Gastroesophageal sphincter (tissue), 3 donors: ENCODE results near the gene NCF4.

Experiments
- POLR2A ChIP-seq, 2 donors: fragments of 450-650 bp; IDR thresholded peaks; one replicate each; pipeline ENCODE4 v1.6.1; 2017; ENCODE audit warnings: antibody characterized with exemption in 2 of 2, mild to moderate bottlenecking in 2 of 2, moderate library complexity in 1 of 2
- TF ChIP-seq, protein P1 (sequence below), 4 experiments: fragments of 200-600 bp in 2 of 4; fragments of 450-650 bp in 2 of 4; sonication (generic) in 1 of 4; IDR thresholded peaks; one replicate each; pipeline ENCODE4 v1.5.1; 2017 to 2019; ENCODE audit warnings: antibody characterized with exemption in 4 of 4, mild to moderate bottlenecking in 2 of 4, moderate library complexity in 2 of 4

- no peak for TF ChIP-seq POLR2A (IDR thresholded peaks at IDR 0.05)
- TF ChIP-seq, protein P1, sequence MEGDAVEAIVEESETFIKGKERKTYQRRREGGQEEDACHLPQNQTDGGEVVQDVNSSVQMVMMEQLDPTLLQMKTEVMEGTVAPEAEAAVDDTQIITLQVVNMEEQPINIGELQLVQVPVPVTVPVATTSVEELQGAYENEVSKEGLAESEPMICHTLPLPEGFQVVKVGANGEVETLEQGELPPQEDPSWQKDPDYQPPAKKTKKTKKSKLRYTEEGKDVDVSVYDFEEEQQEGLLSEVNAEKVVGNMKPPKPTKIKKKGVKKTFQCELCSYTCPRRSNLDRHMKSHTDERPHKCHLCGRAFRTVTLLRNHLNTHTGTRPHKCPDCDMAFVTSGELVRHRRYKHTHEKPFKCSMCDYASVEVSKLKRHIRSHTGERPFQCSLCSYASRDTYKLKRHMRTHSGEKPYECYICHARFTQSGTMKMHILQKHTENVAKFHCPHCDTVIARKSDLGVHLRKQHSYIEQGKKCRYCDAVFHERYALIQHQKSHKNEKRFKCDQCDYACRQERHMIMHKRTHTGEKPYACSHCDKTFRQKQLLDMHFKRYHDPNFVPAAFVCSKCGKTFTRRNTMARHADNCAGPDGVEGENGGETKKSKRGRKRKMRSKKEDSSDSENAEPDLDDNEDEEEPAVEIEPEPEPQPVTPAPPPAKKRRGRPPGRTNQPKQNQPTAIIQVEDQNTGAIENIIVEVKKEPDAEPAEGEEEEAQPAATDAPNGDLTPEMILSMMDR (IDR thresholded peaks at IDR 0.05), result no peak
Observed at GRCh38 chr22:36868546-36869181, 7.9 kb downstream of the NCF4 start.
